Spleen (tissue), 7 donors: ENCODE data around the gene MIEF1.

Source experiments
- POLR2A ChIP-seq, 3 donors: fragments of 450-650 bp; IDR thresholded peaks; one replicate each; pipeline ENCODE4 v1.5.1; 2017; ENCODE audit warnings: antibody characterized with exemption in 3 of 3, mild to moderate bottlenecking in 1 of 3
- TF ChIP-seq, protein P1 (sequence below), 11 experiments: fragments of 200-600 bp in 7 of 11; fragments of 450-650 bp in 4 of 11; sonication (generic) in 4 of 11; IDR thresholded peaks in 8 of 11; conservative IDR thresholded peaks in 3 of 11; 1 replicate in 7 of 11; 2 replicates in 4 of 11; pipeline versions ENCODE4 v1.4.0 to v1.8.0; 2016 to 2021; ENCODE audit warnings: antibody characterized with exemption in 11 of 11, inconsistent platforms in 4 of 11, mild to moderate bottlenecking in 1 of 11
- donor health status: DM: no; HTN: no; CAD: no; lungs with moderate emphysema.
- donor health status: DM: no; HTN: no; CAD: no.
- donor health status: DM: no; HTN: no; CAD: no.

DNA sequence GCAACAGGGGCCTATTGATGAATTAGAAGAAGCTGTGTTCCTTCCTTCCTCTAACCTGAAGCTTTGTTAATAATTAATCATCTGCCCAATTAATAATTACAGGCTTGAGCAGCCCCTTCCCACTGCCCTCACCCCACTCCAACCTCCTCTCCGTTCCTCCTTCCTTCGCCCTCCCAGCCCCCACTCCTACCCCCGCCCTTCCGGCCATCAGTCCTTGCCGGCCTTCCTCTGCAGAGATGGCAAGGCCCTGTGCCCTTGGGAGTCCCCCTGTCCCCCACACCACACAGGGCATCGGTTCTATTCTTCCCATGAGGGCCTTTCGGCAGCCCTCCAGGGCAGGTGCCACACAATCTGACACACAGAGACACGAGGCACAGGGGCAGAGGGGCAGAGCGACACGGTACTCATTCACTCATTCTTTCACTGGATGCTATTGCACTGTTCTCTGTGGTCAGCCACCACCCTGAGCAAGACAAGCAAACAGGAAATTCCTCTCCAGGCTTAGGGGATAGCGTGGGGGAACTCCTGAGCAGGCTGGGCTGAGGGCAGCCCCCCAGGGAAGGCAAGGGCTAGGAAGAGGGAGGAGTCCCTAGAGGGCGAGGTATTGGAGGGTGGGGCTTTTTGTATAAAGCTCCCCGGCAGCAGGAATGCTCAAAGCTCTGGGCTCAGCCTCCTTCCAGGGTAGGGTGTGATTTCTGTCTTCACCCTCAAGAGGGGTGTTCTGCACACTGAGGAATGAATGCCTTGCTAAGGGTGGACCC is 30.5 kb upstream of the MIEF1 start:
- TF ChIP-seq, protein P1, sequence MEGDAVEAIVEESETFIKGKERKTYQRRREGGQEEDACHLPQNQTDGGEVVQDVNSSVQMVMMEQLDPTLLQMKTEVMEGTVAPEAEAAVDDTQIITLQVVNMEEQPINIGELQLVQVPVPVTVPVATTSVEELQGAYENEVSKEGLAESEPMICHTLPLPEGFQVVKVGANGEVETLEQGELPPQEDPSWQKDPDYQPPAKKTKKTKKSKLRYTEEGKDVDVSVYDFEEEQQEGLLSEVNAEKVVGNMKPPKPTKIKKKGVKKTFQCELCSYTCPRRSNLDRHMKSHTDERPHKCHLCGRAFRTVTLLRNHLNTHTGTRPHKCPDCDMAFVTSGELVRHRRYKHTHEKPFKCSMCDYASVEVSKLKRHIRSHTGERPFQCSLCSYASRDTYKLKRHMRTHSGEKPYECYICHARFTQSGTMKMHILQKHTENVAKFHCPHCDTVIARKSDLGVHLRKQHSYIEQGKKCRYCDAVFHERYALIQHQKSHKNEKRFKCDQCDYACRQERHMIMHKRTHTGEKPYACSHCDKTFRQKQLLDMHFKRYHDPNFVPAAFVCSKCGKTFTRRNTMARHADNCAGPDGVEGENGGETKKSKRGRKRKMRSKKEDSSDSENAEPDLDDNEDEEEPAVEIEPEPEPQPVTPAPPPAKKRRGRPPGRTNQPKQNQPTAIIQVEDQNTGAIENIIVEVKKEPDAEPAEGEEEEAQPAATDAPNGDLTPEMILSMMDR (IDR thresholded peaks at IDR 0.05 in 8 of 11, conservative IDR thresholded peaks at IDR 0.05 in 3 of 11): no peak
- no peak for TF ChIP-seq POLR2A (IDR thresholded peaks at IDR 0.05)
